ENCODE data around the gene EMX1. TPM values are rescaled to one million over a fixed set of nuclear protein-coding genes. Genes with fewer than 3 reads are reported as not detected.

EMX1 gene
- total and polyA plus RNA-seq, 2 of the 13 experiments (the other 11 are each of a cell fraction or from before 2014, with no cell fraction given), result 0.62 to 4.9 TPM

DNA sequence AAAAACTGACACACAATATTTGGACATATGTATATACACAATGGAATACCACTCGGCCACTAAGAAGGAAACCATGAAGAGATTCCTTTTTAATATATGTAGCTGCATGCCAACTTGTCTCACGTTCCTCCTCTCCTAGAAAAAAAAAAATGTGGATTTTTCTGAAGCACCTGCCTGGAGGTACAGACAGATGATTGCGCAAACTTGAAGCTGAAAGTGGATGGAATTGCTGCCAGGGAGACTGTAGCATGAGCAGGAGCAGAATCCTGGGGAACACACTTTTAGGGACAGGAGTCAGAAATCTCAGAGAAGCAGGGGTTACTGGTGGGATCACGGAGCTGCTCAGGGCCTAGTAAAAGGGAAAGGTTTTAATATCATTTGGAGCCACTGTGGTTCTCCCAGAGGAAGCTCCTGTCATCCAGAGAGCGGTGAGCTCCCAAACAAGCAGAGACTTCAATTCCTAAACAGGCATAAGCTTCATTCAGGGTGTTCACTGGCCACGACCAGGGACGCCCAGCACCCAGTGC lies 30.8 kb upstream of the EMX1 start (continued):
- TF ChIP-seq, protein P1, sequence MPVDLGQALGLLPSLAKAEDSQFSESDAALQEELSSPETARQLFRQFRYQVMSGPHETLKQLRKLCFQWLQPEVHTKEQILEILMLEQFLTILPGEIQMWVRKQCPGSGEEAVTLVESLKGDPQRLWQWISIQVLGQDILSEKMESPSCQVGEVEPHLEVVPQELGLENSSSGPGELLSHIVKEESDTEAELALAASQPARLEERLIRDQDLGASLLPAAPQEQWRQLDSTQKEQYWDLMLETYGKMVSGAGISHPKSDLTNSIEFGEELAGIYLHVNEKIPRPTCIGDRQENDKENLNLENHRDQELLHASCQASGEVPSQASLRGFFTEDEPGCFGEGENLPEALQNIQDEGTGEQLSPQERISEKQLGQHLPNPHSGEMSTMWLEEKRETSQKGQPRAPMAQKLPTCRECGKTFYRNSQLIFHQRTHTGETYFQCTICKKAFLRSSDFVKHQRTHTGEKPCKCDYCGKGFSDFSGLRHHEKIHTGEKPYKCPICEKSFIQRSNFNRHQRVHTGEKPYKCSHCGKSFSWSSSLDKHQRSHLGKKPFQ (CRISPR knock-in tag; IDR thresholded peaks at IDR 0.05; ENCODE audit: insufficient replicate concordance), result peak; percentile 62
- TF ChIP-seq MIXL1 (CRISPR knock-in tag; IDR thresholded peaks at IDR 0.05) (0 out of 2 replicates have a peak, but pooled peaks have one; percentile 4), ZNF205 (CRISPR knock-in tag; IDR thresholded peaks at IDR 0.05) (no peak), ZNF468 (CRISPR knock-in tag; IDR thresholded peaks at IDR 0.05) (no peak)

- Histone ChIP-seq H3K36me3 (replicated peaks in 1 of 2; ENCODE audit: control insufficient read depth in 1 of 2, insufficient read depth in 2 of 2, low read length in 2 of 2) (peaks cover 9 to 18% of the 10 kb centered on the region in 2 experiments), H3K4me2 (ENCODE audit: low read depth, low read length) (peak within 1 kb of the TSS; percentile 97), H3K79me2 (ENCODE audit: insufficient read depth, low read length) (peaks cover 4% of the 10 kb centered on the region), H3K4me3 (replicated peaks in 1 of 3; ENCODE audit: insufficient read depth in 1 of 3, low read depth in 2 of 3, low read length in 3 of 3) (peak within 1 kb of the TSS; percentile 66 to 79 (median 70)), H3K9me3 (ENCODE audit: low read length) (no peaks in the 10 kb centered on the region), H3K27me3 (ENCODE audit: control insufficient read depth in 1 of 2, insufficient read depth in 2 of 2, low read length in 2 of 2) (no peaks in the 10 kb centered on the region; a peak in 1 of 5 replicates), H3K9ac (ENCODE audit: insufficient read depth, low read depth, low read length) (peak within 1 kb of the TSS; percentile 72), H4K20me1 (ENCODE audit: insufficient read depth, low read length) (peaks cover 16% of the 10 kb centered on the region), H3K27ac (ENCODE audit: extremely low read length, insufficient read depth, low read length) (peak within 1 kb of the TSS; percentile 69), H3K4me1 (ENCODE audit: insufficient read depth, low read length) (peaks cover 37% of the 10 kb centered on the region), H2AFZ (ENCODE audit: low read length) (peak within 1 kb of the TSS; percentile 42)
- in situ Hi-C loops (cut with HindIII; ENCODE audit: extremely low pct_ligation_motif_present, low pct_unique_long_range_greater_than_20kb), result no loop called here
- FAIRE-seq (no peak), ATAC-seq (peak; percentile 82), DNase-seq (ENCODE audit: low spot score) (peak; percentile 68)
- 2% methylated on average over 31 of the region's 76 CpGs for WGBS (ENCODE audit: low lambda C conversion rate)
- no TSS peak for BruUV-seq (replicated peaks)
- intact Hi-C loops (cut with micrococcal nuclease; ENCODE audit: unreplicated experiment), result loop anchor here (1.0 kb wide), 1 partner anchor 30 kb away; the partner anchor contains the start of gene EMX1
- CTCF ChIA-PET (ENCODE audit: low intra/inter-chr PET ratio, low total read pairs), result interaction anchor here (1.1 to 3.3 kb wide), 4 partner anchors 25 to 290 kb away, joined by 3 to 14 read pairs (median 8); partner anchors contain the start of gene EMX1
- POLR2A ChIA-PET, result interaction anchor here (0.6 to 2.2 kb wide), 9 partner anchors 8 to 1819 kb away, joined by 3 to 13 read pairs (median 3); partner anchors contain the start of genes EMX1, NAGK and SFXN5
- TF ChIP-seq HHEX (CRISPR knock-in tag; IDR thresholded peaks at IDR 0.05), result no peak
- 0 out of 2 replicates have a peak, but pooled peaks have one; percentile 32 for TF ChIP-seq ZNF292 (CRISPR knock-in tag; IDR thresholded peaks at IDR 0.05; ENCODE audit: borderline replicate concordance, low read depth)
- TF ChIP-seq MAZ (IDR thresholded peaks at IDR 0.05; ENCODE audit: borderline replicate concordance, low read depth, low read length), result peak; percentile 59; the same call in 1 of the 2 replicates
- peak; percentile 83 for TF ChIP-seq MAZ (CRISPR knock-in tag; IDR thresholded peaks at IDR 0.05; ENCODE audit: low read depth)
- no peak for TF ChIP-seq FLYWCH1 (CRISPR knock-in tag; IDR thresholded peaks at IDR 0.05)
- TF ChIP-seq ZSCAN20 (CRISPR knock-in tag; IDR thresholded peaks at IDR 0.05; ENCODE audit: borderline replicate concordance), result peak; percentile 71
- no peak for TF ChIP-seq ZNF33A (CRISPR knock-in tag; IDR thresholded peaks at IDR 0.05; ENCODE audit: borderline replicate concordance)
- TF ChIP-seq NFYC (CRISPR knock-in tag; IDR thresholded peaks at IDR 0.05), result no peak
- TF ChIP-seq HNRNPUL1 (IDR thresholded peaks at IDR 0.05; ENCODE audit: low read depth, low read length), result no peak; the same call in 1 of the 2 replicates
- TF ChIP-seq ZMYM3 (CRISPR knock-in tag; IDR thresholded peaks at IDR 0.05), result no peak
- no peak for TF ChIP-seq SP1 (IDR thresholded peaks at IDR 0.05)
- peak; percentile 70; the same call in 1 of the 2 replicates for TF ChIP-seq SP1 (CRISPR knock-in tag; IDR thresholded peaks at IDR 0.05)
- no peak for TF ChIP-seq ZNF207 (IDR thresholded peaks at IDR 0.05; ENCODE audit: borderline replicate concordance)
- no peak for TF ChIP-seq HDAC6 (IDR thresholded peaks at IDR 0.05; ENCODE audit: low read depth, low read length)
- no peak; the same call in 1 of the 2 replicates for TF ChIP-seq ZNF780A (CRISPR knock-in tag; IDR thresholded peaks at IDR 0.05)
Measured at GRCh38 chr2:72887032-72887739, 30.1 kb upstream of the EMX1 start, which contains the start of gene SPR. Gene SPR (plus strand): TSS chr2:72887408. CDS start chr2:72887433, 25 bp downstream.

Data from HepG2 (cell line).